GM18870 (cell line): Measurements from ENCODE around the gene JMJD4.
A peak's percentile ranks its signal among the peaks of the same experiment; 100 is the strongest.

Source experiments
- ATAC-seq: cut with Tn5 transposase; IDR thresholded peaks from one replicate; pipeline ENCODE4 v1.9.1; 2021; ENCODE audit warnings: moderate library complexity; ENCODE audit not compliant: unreplicated experiment

Gene JMJD4

DNA sequence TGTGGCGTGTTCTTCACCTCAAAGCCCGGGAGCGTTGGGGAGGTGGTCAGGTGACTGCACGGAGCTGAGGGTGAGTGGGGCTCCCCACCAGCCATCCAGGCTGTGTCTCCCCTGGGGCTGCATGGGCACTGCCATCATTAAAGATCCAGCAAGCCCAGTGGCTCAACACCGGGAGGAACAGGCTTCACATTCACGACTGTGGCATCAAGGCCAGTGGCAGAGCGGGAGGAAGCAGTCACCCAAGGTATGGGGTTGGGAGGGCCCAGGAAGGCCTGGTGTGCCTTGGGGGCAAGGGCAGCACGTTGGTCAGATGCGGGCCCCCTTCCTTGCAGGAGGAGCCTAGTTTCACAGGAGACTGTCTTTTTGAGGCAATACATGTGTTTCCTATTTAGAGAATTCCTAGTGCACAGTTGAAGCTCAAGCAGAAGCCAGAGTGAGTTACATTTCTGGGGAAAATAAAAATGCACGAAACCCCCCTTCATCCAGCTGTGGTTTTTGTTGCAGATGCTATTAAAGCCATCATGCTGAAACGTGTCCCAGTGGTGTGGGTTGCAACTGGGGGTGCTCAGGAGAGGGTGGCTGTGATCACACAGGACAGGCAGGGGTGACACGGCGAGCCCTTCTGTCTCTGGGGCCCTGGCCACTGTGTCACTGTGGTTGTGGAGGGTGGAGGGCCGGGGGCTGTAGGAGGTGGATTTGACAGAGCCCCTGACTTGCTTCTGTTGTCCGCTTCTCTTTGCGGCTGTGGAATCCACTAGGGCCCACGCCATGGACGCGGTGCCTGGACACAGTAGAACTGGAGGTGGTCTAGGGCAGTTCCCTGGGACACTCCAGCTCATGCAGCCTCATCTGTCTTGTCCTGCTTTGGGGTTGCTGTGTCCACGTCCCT lies 34.2 kb upstream of the JMJD4 start:
- ATAC-seq: no peak

DNA sequence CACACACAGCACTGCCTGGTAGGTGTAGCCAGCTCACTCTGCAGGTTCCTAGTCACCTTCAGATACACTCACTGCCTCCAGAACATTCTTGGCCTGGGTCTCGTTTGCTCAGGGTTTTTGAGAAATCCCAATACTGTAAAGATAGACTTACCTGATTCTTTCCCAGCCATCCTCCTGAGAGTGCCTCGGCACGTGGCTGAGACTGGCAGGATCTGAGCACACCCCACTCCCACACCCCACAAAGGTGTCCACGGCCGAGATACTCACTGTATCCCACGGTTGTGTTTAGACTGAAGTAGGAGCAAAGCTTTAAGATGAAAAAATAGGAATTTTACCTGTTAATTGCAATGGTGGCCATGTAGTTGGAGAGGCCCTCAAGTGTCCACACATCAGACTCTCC lies 33.5 kb upstream of the JMJD4 start:
- no peak for ATAC-seq

DNA sequence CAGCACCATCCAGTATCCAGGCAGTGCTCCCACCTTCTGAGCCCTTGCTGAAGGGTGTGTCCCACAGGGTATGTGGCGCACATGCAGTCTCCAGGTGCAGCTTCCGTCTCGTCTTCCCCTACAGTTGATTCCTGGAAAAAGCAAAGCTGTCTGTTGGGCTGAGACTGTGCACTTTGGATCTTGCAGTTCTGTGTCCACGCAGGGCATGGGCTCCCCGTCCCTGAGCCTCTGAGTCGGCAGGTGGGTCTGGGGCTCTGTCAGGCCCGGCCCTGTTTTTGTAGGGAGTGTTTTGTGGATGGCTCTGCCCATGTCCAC lies 33.0 kb upstream of the JMJD4 start:
- no peak for ATAC-seq

DNA sequence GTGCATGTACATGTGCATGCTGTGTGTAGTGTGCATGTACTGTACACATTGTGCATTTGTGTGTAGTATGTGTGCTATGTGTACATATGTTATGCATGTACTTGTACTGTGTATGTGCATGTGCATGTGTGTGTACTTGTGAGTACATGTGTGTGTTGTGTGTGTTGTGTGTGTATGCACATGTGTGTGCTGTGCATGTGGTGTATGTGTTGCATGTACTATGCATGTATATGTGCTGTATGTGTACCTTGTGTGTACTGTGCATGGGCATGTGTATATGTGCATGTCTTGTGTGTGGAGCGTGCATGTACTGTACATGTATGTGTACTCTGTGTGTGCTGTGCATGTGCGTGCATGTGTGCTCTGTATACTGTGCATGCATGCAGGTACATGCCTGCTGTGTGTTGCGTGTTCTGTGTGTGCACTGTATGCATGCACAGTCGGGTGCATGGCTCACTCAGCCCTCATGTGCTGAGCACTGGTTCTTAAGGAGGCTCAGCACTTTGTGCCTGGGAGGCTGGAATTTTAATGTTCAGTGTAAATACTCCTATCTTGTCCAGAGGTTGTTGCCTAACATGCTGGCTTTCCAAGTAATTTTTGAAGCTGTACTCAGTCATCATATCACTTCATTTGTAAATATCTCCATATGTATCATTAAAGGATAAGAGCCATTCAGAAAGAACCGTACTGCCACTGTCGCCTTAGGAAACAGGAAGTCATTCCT lies 32.5 kb upstream of the JMJD4 start:
- no peak for ATAC-seq

DNA sequence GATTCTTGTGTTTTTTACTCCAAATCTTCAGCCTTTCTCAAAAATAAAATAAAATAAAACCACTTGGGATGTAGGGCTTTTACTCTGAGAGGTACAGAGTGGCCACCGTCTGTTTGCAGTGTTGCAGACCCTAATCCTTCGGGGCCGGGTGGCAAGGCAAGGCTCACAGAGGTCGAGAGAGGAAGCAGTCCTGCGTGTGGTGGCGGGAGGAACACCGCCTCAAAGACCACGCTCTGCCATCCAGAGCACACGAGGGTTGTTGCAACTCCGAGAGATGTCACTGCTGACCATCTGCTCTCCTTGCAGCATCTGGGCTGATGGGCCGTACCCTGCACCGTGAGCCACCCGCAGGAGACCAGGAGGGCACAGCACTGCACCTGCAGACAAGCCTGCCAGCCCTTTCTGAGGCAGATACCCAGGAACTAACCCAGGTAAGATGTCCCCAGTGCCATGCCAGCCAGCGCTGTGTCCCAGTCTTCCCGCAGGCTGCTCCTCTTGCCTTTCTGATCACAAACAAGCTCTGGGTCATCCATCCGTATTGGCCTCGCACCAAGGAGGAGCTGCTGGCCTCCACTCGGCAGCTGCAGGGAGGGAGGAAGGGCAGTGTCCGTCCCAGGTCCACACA lies 31.7 kb upstream of the JMJD4 start:
- ATAC-seq: no peak

DNA sequence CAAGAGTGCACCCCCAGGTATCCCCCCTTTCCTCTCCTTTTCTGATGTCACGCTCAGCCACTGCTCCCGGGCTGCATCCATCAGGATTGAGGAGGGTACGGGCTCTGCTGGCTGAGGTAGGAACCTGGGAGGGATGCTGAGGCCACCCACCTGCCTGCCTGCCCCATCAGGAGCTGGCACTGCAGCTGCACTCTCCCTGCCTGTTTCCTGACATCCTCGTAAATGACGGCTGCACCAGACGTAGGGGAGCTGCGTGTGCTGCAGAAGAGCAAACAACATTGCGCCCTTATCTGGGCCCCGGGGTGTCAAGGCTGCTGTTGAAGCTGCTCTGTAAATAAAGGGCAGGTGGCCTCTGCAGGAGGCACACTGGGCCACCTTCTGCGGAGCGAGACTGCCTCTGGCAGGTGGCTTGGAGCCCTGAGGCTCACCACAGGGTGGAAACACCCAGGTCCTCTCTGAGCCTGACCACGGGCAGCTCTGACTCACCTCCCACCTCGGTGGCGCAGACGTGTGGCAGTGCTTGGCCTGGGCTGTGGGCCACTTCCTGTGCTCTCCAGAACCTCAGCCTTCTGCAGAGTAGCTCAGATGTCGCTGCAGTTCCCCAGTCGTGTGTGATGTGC lies 31.0 kb upstream of the JMJD4 start:
- ATAC-seq: no peak

DNA sequence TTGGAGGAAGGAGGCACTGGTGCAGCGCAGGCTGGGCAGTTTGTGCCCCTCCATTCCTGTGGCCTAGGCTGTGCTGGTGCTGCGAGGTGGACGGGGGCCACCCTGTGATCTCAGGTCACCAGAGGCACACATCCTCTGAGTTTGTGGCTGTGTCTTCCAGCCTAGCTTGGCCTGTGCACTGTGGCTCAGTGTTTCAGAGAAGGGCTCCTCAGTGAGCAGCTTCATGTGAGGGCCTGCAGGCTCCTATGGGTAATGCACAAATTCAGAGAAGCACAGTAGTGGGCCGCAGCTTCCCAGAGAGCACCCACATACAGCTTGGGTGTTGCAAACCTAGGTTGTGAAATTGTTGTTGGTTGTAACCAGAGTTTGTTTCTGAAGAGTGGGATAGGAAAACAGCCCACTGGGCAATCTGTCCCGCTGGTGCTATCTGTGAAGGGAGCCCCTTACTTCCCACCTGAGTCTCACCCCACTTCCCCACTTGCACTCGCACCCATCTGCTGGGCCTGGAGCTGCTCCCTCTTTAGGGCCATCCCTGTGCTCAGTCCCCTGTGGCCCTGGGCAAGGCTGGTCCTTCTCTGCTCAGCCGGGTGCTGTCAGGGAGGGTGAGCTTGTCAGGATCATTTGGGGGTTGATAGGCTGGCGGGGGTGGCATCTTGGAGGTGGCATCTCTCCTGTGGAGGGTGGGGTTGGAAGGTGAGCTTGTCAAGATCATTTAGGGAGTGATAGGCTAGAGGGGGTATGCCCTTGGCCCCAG lies 30.3 kb upstream of the JMJD4 start:
- no peak for ATAC-seq

DNA sequence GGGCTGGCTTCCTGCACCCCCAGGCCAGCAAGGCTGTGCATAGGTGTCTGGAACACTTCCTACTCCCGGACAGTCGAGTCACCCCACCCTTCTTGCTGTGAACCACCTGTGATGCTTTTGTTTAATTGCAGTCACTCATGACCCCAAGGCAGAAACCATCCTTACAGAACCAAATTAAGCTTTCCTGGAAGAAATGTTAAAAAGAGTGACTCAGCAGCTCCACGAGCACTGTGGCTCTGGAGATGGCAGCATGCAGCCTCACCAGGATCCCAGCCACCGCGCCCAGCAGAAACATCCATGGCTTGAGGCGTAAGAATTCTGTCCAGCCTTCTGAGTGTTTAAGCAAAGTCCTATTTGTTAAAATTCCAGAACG lies 28.9 kb upstream of the JMJD4 start:
- no peak for ATAC-seq

DNA sequence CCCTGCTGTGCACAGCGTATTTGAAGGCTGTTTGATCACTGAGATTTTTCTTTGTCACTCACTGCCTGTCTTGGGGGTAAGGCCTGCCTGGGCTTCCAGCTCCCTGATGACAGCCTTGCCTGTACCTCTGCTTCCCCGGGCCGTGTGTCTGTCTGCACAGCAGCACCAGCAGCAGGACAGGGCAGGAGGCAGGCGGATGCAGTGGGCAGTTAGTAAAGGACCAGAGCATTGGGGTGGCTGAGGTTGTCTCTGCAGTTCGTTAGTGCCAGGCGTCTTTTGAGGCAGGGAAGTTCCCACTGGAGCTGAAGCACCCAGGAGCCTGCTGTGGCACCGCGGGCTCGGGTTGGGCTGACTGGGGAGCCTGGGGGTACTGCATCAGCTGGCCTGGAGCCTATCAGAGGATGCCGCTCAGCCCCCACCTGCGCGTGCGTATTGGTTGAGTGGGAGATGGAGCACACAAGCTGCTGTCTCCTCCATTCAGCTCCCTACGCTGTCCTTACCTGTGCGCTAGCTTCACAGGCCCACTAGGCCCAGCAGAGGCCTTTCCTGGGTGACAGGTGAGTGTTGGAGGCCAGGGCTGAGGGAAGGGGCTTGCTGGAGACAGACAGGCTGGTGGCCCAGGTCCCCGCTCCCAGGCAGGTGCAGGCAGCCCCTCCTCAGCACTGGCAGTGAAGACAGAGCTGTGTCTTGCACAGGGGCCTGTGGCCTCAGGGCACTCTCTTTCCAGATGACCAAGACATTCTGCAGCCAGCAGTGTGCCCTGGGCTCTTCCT lies 28.3 kb upstream of the JMJD4 start:
- ATAC-seq: no peak

DNA sequence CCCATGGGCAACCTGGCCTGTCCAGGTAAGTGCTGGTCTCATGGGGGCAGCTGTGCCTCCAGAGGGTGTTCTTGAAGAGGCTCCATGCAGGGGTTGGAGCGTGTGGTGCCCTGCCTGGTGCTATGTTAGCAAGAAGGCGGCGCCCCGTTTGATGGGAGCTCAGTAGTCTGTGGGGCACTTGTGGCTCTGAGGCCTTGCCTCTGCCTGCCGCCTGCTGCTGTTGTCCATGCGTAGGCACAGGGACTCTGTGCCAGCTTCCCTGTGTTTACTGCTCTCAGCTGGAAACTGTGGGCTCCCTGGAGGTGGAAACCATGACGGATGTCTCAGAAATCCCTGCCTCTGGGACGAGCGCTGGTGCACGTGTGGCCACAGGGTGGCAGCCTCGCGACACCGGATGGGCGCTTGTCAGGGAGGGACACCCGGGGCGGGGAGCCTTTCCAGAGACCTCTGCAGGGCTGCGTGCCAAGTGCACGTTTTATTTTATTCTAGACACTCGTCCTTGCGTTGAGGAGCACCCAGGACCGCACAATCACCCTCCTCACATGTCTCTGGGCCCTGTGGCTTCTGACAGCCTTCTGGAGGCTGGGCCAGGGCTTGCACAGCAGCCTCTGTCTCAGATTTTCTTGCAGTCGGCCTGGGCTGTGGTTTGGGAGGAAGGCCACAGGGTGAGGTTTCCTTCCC lies 27.3 kb upstream of the JMJD4 start:
- ATAC-seq: peak; percentile 73

DNA sequence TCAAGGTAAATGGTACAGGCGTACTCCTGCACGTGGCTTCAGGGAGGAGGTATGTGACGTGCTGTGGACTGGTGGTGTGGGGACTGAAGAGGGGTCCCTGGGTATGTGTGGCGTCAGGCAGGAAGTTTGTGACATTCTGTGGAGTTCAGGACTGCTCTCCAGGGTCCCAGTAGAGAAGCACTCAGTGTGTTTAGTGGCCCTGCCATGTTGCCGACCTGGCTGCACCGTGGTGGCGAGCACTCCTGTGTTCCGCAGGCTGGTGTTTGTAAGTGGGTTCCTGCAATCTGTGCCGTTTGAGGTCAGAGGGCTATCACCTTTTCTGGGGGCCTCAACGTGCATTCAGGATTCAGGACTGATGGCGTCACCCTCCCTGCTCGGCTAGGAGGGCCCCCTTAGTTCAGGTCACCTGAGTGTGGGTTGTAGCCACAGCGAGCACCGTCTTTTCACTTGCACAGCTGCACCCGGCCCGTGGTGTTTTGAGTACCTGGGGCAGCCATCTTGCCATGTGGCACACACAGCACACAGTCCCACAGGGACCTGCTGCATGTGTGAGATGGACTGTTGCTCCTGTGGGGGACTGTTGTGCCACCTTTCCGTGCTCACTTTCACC lies 26.6 kb upstream of the JMJD4 start:
- ATAC-seq: no peak

DNA sequence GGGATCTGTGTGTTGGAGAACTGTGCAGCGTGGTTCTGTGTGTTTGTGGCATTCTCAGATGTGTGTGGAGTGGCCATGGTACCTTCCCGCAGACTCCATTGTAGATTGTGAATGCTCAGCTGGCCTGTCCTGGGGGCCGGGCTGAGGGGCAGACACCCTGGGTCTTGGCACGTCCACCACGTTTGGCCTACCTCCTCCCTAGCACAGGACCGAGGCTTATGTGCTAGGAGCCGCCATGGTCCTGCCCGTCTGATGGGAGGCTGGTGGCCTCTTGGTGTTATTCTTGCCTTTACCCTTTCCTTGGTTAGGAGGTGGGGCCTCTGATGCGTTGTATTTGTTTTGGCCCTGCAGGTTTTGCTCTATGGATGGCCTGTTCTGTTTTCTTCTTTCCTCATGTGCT lies 25.3 kb upstream of the JMJD4 start:
- no peak for ATAC-seq

DNA sequence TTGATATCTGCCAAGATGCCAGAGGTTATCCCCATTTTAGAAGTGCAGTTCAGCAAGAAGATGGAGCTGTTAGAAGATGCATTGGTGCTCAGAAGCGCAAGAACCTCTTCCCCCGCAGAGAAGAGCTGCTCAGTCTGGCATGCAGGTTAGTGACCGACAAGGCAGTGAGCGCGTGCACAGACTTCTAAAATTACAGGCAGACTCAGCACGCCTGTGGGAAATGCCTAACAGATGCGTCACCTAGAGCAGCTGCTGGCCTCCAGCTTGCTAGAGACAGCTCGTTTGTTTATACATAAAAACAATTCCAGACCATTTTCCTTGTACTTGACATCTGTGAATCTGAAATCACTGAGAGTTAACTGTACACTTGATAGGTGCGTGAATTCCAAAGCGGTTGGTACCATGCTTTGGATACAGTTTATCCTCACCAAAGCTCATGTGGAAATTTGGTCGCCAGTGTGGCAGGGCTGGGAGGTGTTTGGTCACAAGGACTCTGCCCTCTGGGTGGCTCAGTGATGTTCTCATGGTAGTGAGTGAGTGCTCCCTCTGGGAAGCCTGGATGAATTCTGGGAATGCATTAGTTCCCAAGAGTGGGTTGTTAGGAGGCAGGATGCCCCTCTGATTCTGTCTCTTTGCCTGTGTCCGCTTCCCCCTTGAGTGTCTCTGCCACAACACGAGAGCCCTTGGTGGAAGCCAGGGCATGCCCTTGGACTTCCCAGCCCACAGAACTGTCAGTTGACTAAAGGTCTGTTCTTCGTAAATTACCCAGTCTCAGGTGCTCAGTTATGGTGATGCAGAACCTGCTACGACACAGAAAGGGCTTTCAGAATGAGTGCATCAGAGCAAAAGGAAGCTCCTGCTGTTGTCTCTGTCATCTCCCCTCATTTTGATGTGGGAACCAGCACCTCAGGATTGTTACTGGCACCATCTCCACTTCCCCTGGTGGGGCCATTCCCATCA lies 24.5 kb upstream of the JMJD4 start:
- no peak for ATAC-seq

DNA sequence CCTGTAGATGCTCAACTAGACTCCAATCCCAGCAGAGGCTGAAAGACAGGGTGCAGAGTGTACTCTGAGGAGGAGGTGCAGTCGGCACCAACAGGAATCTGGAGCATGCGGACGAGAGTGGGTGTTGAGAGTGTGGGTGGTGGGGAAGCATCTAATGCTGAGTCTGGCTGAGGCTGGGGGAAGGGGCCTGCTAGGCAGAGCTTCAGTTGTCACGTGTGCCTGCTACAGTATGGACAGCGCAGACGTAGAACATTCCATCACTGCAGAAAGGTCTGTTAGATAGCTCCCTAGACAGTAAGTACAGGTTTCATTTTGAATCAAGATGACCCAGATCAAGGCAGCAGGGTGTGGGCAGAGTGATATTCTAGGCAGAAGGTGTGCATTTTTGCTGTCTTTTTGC lies 23.3 kb upstream of the JMJD4 start:
- no peak for ATAC-seq

DNA sequence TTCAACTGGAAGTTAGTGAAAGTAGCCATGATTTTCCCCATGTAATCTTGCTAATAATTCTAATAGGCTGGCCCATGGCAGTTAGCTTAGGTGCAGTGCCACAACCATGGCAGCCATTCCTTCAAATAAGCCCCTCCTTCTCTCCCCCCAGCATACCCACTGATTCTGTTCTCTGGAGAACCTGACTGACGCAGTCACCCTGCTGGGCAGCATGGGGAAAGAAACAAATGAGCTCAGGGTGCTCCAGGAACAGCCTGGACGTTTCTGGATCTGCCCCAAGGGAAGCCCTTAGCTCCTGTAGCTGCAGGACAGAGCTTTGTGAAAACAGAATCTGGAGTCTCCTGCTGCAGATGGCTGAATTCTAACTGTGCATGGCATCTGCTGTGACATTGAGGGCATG lies 22.7 kb upstream of the JMJD4 start:
- no peak for ATAC-seq

DNA sequence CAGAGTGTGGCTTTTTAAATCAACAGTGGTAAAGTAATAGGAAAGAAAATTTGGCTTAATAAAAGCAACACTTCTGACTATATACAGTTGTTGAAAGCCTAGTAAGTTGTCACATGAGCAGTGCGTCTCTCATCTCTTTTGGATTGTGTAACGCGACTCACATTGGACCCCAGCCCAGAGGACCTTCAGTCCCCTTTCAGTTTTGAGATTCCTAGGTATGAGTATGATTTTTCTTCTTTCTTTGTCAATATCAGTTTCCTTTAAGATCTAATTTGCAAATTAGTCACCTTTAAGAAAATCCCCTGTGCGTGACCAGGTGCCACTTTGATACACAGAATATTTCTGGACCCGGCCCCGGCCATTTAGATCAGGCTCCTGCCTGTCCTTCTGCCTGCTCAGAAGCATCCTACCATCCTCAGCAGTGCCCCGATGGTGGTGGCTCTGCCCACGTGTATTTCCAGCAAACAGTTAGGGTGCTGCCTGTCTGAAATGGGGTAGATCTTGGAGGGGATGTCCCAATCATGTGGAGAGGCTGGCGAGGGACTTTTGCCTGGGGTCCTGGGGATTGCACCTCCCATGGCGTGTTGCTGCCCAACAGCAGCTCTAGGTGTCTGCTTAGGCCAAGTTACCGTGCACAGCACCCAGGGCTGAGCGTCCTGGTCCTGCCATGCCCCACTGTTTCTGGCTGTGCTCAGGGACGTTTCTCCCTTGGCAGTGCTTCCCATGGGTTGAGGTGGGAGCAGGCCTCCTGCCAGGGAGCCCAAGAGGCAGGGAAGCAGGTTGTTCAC lies 21.3 kb upstream of the JMJD4 start:
- ATAC-seq: no peak

DNA sequence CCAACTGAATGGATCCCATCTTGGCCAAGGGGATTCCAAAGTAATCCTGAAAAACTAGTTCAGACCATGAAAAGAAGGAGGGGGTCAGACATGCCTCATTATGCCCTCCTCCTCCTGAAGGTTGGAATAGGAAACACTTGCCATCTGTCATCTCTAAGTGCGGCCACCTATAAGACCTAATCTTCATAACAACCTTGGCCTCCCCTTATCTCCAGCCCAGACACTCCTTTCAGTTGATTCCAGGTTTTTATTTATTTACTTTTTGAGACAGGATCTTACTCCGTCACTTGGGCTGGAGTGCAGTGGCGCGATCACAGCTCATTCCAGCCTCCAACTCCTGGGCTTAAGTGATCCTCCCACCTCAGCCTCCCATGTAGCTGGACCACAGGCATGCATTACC lies 19.9 kb upstream of the JMJD4 start:
- ATAC-seq: no peak
